T-helper 2 cell treated with Interferon-gamma antibody and Interleukin-4, amounts not matched to agents 100 ng/mL and 5 ng/mL, for 36 hours (primary cell): ENCODE measurements around the gene PLAU. TPM values are rescaled to one million over a fixed set of nuclear protein-coding genes. Genes with fewer than 3 reads are reported as not detected.
"Not testable (repeated sequence)": the region's sequence is repeated elsewhere in the genome, so short reads cannot be mapped to it uniquely, and the experiment has no call there.

Experiments
- intact Hi-C: fragments of 100-400 bp; cut with micrococcal nuclease; formaldehyde crosslinking; loops from one replicate; pipeline ENCODE4 v1.15.1; 2023
- total RNA-seq: library from RNA; stranded (reverse); gene quantifications from 2 replicates; pipeline ENCODE4 v1.2.3, GENCODE V29; 2022

Gene PLAU
- total RNA-seq, 1 donor from 2014 or later: 4.5 TPM

DNA sequence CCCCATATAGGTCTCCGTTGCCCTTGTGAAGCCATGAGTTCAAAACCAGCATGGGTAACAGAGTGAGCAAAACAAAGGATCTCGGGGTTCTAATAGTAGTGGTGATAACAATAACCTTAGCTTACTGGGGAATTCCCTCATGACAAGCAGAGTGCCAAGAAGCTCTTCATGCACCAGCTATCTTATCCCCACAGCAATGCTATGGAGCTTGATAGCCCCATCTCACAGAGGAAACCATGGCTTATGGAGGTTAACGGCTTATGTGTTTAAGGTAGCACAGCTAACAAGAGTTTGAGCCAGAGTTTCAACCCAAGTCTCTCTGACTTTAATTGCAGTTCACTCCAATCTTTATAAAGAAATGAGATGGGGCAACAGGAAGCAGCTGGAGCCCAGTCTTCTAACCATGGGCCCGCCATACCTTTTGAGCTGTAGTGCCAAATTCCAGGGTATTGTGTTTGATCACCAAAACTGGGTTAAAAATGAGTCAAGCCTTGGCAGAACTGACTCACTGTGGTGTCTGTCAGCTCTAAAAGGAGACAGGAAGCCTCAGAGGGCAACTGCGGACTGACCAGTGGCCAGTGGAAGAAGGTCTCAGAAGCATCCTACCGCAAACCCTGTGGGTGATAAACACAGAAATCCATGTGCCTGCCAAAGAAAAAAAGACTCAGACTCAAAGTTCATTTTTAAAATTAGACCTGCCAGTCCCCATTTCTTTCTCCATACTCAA lies 16.5 kb upstream of the PLAU start:
- intact Hi-C loops: no loop called here

DNA sequence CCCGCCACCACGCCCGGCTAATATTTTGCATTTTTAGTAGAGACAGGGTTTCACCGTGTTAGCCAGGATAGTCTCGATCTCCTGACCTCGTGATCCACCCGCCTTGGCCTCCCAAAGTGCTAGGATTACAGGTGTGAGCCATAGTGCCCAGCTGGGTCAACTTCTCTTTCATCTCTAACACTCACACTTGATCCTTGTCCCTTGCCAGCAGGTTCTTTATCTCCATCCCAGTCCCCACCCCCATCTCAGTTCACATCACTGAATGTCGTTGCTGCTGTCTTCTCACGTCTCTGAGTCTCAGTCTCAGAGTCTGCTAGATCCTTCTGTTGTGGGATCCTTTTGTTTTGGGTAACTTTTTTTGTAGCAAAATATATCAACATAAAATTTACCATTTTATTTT lies 15.6 kb upstream of the PLAU start:
- intact Hi-C loops: not testable (repeated sequence)

DNA sequence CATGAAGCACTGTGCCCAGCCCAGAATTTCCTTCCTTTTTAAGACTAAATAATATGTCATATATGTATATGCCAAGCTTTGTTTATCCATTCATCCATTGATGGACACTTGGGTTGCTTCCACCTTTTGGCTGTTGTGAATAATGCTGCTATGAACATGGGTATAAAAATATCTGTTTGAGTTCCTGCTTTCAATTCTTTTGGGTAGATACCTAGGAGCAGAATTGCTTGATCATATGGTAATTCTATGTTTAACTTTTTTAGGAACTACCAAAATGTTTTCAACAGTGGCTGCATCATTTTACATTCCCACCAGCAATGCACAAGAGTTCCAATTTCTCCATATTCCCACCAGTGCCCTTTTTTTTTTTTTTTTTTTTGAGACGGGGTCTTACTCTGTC lies 13.2 kb upstream of the PLAU start:
- intact Hi-C loops: no loop called here

DNA sequence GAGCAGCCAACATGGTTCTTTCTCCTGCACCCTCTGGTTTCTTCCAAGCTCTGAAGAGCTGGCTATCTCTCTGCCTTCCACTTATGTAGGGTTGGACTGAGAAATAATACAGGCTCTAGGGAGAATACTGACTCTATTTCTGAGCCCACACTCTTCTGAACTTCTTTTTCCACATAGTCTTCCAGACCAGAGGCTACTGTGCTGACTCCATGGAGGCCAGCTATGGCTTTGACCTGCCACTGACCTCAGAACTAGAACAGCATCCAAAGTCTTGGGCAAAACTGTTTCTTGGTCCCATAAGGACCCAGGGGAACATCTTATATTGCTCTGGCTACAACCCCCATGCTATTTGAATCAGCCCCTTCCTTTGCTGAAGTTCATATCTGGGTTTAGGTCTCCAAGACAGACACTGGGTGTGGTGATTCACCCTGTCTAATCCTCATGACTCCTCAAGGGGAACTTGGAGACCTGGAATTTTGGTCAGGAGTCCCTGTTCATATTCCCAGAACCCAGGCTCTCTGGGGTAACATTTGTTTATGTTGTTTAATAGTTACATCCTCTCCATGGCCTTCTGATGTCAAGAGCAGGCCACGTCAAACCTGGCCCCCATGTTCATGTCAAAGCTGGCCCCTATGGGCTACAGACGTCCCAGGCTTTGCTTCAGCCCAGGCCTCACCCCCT lies 12.1 kb upstream of the PLAU start:
- intact Hi-C loops: no loop called here

DNA sequence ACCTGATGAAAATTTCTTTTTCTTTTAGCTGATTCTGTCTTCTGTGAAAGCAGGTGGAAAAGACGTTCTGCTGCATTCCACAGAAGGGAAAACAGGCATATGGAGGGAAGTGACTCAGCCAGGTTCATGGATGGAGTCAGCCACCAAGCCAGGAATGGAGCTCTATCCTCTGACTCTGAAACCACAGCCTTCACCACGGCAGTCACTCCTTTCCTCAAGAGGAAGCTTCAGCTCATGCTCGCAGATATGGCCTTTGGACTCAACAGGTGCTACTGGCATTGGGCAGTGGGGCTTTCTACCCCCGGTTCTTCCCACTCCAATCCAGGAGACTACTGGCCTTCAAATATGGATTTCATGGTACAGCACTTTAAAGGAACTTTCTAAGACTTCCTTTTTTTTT lies 11.5 kb upstream of the PLAU start:
- intact Hi-C loops: no loop called here

DNA sequence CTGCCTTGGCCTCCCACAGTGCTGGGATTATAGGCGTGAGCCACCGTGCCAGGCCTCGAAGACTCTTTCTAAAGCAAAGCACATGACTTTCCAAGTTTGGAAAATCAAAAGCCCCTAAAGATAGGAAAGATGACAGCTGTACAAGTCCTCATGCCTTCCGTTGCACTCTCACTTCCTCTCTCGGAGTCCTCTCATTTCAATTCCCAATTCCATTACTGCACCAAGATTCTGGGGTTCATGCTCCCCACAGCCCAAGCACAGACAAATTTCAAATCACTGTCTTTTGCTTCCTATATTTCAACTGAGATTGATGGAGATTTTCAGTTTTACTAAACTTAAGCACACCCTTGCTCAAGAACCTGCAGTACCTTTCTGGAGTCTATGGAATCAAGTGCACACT lies 10.9 kb upstream of the PLAU start:
- intact Hi-C loops: no loop called here

DNA sequence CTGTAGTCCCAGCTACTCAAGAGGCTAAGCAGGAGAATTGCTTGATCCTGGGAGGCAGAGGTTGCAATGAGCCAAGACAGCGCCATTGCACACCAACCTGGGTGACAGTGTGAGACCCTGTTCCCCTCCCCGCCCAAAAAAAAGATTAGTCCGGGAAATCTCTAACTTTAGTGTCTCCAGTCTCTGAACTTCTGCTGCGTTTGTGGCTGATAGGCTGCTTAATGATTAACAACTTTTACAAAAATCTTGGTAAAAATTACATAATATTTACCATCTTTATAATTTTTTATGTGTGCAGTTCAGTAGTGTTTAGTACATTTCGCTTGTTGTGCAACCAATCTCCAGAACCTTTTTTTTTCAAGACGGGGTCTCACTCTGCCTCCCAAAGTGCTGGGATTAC lies 9.7 kb upstream of the PLAU start:
- intact Hi-C loops: no loop called here

DNA sequence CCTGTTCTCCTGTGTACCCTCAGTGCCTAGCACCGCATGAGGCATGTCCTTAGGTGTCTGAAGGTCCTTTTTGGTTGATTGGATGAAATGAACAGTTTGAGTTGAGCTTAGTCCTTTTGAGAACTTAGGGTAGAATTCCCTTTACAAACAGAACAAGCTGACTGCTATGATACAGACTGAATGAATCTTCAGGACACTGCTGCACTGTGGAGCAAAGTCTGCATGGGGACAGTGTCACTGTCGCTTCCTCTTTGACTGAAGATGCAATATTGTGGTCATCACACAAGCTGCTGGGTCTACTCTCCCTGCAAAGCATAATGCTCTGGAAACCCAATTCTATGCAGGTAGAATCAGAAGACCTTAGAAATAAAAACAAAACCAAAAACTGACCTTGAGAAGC lies 8.6 kb upstream of the PLAU start:
- intact Hi-C loops: no loop called here

DNA sequence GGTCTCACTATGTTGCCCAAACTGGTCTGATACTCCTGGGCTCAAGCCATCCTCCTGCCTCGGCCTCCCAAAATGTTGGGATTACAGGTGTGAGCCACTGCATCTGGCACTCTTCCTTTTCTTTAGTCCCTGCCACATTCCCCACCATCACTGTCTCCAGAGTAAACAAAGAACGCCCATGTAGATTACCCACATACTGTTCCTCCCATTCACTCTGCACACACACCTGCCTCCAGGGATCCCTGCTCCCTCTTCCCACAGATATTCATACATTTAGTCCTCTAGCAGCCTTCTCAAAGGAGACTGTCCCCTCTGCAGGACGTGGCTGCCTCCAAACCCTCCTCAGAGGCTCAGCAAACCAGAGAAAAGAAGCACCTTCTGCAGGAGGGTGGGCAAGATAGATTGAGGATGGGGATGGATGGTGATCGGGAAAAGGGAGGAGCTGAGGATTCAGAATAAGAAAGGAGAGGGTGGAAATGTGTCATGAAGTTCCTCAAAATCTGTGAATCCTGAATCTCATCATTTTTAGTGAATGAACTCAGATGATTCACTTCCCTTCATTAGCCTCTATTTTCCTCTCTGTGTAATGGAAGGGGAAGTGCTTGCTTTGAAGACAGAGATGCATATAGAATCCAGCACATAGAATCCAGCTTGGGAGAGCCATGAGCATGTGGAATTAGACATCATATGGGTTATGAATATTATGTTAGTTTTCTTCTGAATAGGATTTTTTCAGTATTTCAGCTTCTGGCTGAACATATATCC lies 5.5 kb upstream of the PLAU start:
- intact Hi-C loops: no loop called here

DNA sequence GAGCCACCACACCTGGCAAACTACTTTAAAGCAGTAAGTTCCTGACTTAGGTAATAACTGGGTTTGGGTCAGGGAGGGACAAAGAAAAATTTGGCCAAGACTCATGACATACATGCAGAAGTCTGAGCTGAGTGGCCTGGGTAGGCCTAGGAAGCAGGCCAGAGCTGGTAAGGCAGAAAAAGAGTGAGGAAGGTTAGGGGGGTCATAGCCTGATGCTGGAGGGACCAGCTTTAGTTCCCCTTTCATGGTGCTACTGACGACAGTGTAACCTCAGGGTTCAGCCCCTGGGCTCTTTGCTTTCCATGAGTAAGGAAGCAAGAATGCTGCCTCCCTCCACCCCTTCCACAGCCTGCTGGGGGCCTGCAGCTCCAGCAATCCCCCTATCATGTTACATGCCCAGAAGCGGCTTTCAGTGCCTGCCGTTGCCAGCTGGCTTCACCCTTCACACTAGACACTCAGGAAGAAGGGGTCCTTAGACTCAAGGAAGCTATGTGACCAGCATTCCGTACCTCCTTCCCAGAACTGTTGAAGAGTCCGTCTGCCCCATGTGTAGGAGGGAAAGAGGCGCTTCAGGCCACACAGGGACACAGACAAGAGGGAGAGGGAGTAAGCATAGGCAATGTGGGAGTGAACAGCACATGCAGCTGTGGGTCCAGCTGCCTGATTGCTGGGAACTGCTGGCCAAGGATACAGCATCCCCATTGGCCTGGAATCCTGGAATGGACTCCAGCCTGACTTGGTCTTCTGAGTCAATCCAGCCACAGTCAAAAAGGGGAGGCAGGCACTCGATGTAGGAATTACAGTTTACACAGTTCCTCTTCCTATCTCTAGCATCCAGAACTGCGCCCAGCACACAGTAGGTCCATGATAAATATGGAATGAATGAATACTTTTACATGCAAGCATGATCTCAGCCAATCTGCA lies 4.1 kb upstream of the PLAU start:
- intact Hi-C loops: no loop called here

DNA sequence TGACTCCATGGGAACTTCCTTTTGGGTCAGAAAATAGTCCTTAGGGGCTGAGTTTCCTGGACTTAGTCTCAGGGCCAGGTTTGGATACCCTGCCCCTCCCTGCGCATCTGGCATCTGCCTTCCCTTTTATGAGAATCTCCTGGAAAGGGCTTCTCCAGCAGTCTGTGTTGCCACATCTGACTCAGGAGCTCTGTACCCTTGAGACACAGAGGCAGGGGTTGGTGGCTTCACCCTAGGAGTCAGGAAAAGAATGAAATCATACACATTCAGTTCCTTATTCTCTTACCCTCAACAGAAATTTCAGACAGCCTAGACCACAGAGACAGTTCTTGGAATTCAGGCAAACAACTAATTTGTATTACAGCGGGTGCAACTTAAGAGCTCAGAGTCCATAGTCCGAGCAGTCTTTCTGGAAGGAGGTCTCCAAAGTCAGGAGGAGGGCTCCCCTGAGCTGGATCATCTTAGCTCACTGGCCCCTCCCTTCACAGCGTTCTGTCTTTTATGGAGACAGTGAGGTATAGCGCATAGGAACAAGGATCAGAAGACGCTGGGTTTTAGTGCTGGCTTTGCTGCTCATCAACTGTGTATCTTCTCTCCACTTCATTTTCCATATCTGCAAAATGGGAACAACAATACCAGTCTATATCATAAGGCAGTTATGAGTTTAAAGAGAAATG lies 3.0 kb upstream of the PLAU start:
- intact Hi-C loops: no loop called here

DNA sequence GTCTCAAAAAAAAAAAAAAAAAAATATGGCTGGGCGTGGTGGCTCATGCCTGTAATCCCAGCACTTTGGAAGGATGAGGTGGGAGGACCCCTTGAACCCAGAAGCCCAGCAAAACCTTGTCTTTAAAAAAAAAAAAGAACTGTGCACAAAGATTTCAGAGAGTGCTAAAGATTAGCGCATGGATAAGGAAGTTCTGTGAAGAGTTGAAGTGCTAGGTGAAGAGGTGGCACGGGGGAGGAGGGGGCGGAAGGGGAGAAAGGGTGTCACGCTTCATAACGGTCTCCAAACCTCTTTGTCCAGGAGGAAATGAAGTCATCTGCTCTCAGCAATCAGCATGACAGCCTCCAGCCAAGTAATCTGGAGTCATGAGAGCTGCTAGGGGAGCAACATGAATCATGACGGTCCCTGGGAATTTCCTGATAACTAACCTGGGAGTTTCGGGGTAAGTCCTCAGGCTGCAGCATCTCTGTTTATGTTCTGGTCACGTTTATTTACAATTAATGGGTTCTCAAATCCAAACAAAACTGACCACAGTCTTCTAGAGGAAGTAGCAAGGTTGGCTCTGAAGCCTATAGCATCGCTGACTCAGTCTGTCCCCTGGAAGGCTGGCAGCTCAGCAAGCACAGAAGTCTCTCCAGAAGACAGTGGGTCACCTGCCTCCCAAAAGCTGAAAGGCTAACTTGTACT lies 1.9 kb upstream of the PLAU start:
- intact Hi-C loops: loop anchor here (1.0 kb wide), 1 partner anchor 47 kb away; no protein-coding TSS in a partner anchor

DNA sequence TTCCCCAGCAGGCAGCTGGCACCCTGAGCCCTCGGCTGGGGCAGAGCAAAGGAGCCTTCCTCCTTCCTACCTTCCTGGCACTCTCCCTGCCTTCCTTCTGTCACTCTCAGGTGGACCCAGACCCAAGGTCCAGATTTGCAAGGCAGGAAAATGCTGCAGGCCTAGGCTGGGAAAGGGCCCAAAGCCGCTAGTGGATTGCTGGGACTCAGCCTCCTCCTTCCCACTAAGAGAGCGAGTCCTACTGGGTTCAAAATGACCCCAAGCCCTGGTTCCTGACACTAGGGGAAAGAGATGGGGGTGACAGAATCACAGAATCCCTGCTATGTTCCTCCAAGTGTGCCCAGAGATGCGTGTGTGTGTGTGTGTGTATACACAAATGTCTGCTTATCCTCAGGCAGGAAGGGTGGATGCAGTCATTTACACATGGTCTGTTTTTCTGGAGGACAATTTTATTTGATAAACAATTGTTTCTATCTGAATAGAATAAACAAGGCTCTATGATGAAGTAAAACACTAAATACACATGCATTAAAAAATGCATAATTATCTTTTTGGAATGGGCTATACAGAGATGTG lies 1.3 kb upstream of the PLAU start:
- intact Hi-C loops: loop anchor here (1.0 to 2.0 kb wide), 2 partner anchors 23 to 47 kb away; no protein-coding TSS in a partner anchor

DNA sequence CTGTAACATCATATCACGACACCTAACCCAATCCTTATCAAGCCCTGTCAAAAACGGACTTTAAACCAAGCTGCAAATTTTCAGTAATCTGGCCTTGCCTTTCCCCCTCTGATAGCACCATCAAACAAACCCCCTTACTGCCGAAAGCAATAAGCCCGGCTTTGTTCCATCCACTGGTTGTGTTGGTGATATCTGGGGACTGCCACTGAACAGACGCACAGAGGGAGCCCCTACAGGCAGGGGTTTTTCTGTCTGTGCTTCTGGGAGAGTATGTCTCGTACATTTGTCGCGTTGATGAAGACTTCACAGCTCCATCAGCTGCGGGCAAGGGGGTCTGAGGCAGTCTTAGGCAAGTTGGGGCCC lies 550 bp upstream of the PLAU start:
- intact Hi-C loops: loop anchor here (2.0 kb wide), 1 partner anchor 24 kb away; no protein-coding TSS in a partner anchor

DNA sequence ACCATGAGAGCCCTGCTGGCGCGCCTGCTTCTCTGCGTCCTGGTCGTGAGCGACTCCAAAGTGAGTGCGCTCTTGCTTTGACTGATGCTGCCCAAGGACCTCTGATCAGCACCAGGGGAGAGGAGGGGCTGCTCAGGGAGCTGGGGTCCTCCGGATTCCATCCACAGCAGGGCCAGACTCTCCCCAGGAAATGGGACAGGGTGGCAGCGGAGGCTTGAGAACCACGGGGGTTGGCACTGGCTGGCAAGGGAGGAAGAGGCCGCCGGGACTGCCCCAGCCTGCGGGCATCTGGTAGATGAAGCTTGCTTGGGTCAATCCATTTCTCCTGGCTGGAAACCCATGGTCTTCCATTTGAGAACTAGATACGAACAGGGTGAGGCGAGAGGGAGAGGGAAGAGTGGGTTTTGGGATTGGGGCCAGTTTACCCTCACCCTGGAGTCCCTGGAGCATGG lies 647 bp downstream of the PLAU start:
- intact Hi-C loops: loop anchor here (1.0 to 2.0 kb wide), 2 partner anchors 11 to 25 kb away; no protein-coding TSS in a partner anchor

DNA sequence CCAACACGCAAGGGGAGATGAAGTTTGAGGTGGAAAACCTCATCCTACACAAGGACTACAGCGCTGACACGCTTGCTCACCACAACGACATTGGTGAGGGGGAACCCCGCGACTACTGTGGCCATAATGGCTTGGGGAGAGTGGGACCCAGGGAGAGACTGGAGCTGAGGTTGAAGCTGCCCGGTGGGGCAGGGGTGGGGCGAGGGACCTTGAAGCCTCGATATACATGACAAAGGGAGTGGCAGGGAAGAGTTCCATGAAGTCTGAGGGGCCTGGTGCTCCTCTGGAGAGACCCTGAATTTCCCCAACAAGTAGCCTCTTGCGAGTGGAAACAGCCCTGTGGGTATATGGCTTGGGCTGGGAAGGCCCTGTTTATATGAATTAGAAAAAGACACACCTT lies 3.1 kb downstream of the PLAU start:
- intact Hi-C loops: no loop called here

DNA sequence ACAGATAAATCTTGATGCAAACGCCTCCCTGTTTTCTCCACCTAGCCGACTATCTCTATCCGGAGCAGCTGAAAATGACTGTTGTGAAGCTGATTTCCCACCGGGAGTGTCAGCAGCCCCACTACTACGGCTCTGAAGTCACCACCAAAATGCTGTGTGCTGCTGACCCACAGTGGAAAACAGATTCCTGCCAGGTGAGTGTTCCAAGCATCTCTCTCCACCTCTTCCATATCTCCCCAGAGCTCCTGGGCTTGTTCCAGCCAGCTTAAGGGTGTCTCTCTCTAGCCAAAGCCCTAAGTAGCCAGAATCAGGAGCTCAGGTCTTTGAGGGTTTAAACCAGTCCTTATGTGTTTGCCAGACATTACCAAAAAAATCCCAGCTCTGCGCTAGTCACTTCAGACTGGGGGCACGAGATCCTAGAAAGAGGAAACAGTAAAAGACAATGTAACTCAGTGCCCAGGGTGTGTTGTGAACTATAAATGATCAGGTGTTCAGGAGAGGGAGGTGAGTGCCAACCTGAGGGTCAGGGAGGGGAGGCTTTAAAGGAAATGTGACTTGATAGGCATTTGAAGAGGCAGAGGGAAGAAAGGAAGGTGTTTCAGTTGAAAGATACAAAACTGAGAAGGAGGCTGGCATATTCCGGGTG lies 4.4 kb downstream of the PLAU start:
- intact Hi-C loops: no loop called here

DNA sequence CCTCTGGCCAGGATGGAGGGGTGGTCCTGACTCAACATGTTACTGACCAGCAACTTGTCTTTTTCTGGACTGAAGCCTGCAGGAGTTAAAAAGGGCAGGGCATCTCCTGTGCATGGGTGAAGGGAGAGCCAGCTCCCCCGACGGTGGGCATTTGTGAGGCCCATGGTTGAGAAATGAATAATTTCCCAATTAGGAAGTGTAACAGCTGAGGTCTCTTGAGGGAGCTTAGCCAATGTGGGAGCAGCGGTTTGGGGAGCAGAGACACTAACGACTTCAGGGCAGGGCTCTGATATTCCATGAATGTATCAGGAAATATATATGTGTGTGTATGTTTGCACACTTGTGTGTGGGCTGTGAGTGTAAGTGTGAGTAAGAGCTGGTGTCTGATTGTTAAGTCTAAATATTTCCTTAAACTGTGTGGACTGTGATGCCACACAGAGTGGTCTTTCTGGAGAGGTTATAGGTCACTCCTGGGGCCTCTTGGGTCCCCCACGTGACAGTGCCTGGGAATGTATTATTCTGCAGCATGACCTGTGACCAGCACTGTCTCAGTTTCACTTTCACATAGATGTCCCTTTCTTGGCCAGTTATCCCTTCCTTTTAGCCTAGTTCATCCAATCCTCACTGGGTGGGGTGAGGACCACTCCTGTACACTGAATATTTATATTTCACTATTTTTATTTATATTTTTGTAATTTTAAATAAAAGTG lies 6.0 kb downstream of the PLAU start:
- intact Hi-C loops: no loop called here
